GM18951 (cell line): ENCODE results near the gene MYO16.
"Not testable (repeated sequence)": the region's sequence is repeated elsewhere in the genome, so short reads cannot be mapped to it uniquely, and the experiment has no call there.

Experiments
- POLR2A ChIP-seq: IDR thresholded peaks from 4 replicates; pipeline ENCODE4 v1.6.1; 2011; ENCODE audit warnings: mild to moderate bottlenecking; ENCODE audit not compliant: insufficient read length, insufficient read depth; ENCODE audit errors: extremely low read depth
- in situ Hi-C: fragments of 300-500 bp; cut with MboI; formaldehyde crosslinking; loops from one replicate; pipeline ENCODE4 v1.12.0; 2022; ENCODE audit warnings: low sequenced_read_pairs, mixed read lengths, inconsistent platforms; ENCODE audit not compliant: unreplicated experiment

Gene MYO16

DNA sequence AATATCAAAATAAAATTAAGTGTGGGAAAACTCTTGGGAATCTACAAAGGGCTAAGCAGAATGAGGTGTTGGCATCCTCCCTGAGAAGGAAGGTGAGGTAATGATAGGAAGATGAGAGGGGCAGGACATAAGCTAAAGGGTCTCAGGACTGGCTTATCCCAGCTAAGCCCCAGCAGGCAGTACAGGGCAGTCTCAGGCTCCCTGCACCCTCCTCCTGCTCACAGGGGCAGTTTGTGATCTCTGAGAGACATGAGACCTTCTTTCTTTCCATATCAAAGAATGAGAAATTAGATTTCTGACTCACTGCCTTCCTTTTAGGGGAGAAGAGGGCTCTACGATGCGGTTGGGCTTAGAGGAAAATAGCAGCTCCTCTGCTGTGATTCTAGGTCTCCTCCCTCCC lies 586.0 kb downstream of the MYO16 start:
- in situ Hi-C loops, result no loop called here
- TF ChIP-seq POLR2A, result no peak

DNA sequence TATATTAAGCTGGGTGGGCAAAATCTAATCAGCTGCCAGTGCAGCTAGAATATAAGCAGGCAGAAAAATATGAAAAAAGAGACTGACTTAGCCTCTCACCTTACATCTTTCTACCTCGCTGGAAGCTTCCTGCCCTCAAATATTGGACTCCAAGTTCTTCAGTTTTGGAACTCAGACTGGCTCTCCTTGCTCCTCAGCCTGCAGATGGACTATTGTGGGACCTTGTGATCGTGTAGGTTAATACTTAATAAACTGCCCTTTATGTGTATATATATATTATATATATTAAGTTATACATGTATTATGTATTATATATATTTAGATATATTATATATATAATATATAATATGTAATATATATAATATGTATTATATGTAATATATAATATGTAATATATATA lies 588.1 kb downstream of the MYO16 start:
- in situ Hi-C loops, result not testable (repeated sequence)

DNA sequence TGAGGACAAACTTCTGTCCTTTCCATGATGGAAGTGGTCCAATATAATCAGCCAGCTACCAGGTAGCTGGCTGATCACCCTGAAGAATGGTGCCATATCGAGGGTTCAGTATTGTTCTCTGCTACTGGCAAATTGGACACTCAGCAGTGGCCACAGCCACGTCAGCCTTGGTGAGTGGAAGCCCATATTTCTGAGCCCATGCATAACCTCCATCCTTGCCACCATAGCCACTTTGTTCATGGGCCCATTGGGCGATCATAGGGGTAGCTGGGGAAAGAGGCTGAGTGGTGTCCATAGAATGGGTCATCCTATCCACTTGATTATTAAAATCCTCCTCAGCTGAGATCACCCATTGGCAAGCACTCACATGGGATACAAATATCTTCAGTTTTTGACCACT lies 591.2 kb downstream of the MYO16 start:
- no peak for TF ChIP-seq POLR2A
- in situ Hi-C loops, result no loop called here

DNA sequence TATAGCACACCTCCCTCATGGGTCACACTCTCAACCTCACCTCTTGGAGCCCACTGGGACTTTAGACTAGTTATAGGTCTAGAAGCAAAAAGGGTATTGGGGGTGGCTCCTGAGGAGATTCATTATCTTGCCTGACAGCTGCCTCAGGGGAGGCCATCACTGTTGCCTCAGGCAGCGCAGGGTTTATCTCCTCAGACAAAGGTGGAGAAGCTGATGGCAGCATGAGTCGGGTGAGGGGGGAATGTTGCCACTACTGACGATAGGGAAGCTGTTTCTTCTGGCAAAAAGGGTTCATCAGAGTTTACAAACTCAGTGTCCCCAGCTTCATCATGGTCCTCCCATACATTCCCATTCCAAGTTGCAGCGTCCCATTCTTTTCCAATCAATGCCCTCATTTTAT lies 594.6 kb downstream of the MYO16 start:
- TF ChIP-seq POLR2A, result no peak
- in situ Hi-C loops, result no loop called here

DNA sequence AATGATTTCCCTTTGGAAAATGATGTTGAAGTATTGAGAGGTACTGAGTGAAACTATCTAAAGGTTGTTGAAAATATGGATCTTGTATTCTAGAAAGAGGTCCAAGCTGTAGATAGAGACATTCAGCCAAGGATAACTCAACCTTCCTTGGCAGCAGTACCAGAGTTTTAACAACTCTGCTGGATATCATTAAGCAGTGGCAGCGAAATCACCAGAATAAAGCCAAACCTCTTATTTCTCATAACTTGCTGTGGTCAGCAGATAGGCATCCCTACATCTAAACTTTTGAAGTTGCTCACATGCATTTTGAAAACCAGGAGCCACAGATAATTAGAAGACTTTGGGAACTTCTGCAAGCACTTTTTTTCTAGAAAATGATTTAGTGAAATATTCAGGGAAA lies 597.2 kb downstream of the MYO16 start:
- in situ Hi-C loops, result no loop called here

DNA sequence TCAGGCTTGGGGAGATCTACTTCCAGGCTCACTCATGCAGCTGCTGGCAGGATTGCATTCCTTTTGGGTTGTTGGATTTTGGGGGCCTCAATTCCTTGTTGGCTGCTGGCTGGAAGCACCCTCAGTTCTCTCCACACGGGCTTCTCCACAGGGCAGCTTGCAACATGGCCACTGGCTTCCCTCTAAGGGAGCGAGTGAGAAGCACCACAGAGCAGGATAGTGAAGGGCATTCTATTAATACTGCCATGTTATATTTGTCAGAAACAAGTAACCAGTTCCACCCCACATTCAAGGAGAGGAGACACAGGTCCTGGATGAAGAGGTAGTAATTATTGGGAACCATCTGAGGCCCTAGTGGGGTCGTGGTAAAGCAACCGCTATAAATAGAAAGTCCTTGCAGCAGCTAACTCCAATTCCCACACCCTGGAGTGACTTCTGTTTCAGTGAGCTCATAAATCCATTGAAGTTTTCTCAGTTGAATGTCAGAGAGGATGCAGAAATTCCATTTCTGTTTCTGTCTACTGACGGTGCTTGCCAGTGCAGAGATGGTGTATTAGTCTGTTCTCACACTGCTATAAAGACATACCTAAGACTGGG lies 598.0 kb downstream of the MYO16 start:
- in situ Hi-C loops, result no loop called here
- no peak for TF ChIP-seq POLR2A

More for the DNA sequence above, 597.2 kb downstream of the MYO16 start:
- no peak for TF ChIP-seq POLR2A

DNA sequence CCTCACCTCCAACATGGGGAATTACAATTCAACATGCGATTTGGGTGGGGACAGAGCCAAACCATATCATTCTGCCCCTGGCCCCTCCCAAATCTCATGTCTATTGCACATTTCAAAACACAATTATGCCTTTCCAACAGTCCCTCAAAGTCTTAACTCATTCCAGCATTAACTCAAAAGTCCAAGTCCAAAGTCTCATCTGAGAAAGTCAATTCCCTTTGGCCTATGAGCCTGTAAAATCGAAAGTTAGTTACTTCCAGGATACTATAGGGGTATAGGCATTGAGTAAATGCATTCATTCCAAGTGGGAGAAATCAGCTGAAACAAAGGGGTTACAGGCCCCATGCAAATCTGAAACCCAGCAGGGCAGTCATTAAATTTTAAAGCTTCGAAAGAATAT lies 598.8 kb downstream of the MYO16 start:
- in situ Hi-C loops, result no loop called here
- TF ChIP-seq POLR2A, result no peak

DNA sequence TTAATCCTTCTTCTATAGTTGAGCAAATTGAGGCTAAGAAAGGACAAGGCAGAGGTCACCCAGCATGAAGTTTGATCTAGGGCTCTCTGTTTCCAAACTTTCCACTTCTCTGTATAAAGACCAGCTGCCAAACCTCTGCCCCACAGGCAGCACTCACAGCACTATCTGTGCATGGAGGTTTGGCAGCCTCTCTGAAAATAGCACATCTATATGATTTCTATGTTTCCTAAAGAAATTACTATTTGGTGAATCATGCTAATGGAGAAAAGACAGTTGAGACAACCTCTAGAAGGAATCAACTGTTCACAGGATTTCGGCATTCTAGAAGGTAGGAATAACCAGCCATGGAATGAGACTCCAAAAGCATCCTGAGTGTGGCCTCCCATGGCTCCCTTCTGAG lies 602.5 kb downstream of the MYO16 start:
- in situ Hi-C loops, result no loop called here
- TF ChIP-seq POLR2A, result no peak

DNA sequence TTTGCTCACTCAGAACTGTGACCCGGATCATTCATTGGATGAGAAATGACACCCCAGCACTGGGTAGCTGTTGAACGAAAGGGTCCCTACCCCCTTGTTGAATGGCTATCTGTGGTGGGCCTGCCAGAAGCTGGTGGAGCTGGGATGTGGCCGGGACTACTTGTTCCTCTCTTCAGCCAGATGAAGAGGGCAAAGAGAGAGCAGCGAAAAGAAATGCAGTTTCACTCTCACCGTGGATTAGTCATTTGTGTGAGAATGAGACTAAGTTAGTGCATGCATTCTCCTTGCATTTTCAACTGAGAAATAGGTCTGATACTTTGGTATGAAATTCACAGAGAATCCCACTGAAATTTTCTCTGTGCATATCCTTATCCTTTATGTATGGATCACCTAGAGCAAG lies 603.9 kb downstream of the MYO16 start:
- in situ Hi-C loops, result no loop called here
- no peak for TF ChIP-seq POLR2A

DNA sequence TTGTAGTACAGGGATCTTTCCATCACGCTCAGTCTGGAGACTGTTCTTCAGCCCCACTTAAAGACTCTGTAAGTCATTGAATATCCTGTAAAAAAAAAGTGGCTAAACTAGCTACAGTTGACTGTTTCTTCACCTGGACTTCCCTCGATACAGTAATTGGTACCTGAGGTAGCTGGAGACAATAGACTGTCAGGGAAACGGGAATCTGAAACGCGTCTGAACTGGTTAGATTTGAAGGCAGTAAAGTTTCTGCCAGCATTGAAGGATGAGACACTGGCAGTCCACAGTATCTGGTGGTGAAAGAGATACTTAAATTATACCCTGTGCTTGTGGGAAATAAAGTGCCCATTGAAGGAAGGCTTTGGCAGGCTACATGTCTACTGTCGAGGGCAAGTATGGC lies 606.5 kb downstream of the MYO16 start:
- in situ Hi-C loops, result no loop called here
- no peak for TF ChIP-seq POLR2A

DNA sequence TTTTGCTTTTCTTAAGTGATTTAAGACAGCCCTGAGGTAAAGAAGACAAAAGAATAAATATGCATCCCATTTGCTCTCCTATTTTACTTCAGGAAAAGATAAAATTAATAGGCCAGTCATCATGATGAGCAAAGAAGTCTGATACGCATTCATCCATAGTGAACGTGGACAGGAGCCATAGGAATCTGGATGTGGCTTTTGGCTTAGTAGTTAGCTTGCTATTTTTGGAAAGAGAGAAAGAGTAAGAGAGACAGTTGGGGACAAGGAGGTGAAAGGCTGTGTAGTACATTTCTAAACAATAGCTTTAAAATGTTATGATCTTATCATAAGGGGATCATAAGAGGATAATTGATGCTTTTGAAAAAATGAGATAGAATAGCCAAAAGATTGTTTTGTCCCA lies 611.7 kb downstream of the MYO16 start:
- in situ Hi-C loops, result no loop called here
- TF ChIP-seq POLR2A, result no peak

DNA sequence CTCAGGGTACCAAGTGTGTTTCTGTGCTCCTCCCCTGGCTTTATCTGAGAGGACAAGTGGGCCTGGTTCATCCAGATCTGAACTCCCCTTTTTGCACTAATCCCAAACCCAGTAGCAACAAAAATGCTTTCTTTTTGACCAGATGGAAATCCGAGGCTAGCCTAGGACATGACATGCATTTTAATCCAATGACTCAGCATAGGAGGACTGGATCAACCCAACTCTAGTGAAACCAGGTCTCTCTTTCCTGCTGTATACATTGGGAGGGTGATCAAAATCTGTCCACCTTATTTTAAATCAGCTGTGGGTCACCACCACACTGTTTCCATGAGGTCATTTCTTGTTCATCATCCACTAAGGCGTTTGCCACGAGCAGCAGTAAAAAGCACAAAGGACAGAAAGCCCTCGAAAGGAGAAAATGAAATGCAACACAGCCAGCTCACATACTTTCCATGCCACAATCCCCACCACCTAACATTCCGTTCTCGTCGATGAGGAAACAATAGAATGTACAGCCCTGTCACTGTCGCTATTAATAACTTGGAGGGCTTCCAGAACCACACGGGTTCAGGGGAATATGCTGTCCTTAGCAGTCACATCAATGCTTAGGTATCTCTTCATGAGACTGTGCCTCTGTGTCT lies 614.0 kb downstream of the MYO16 start:
- in situ Hi-C loops, result no loop called here
- no peak for TF ChIP-seq POLR2A

DNA sequence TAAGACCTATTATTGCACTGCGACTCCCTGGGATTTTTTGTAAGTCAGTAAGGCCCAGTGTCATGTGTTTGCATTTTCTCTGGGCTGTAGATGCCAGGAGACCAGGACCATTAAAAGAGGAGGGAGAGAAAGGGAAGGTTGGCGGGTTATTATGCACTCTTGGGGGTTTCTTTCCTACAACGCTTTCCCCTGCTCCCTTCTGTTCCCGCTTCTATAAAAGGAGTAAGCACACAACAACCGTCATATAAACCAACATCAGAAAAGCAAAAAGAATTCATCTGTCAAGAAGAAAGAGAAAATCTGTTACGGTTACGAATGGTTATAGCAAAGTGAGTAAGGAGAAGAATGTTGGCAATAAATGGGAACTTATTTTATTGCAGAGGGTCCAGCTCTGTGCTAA lies 615.2 kb downstream of the MYO16 start:
- in situ Hi-C loops, result no loop called here
- TF ChIP-seq POLR2A, result no peak

DNA sequence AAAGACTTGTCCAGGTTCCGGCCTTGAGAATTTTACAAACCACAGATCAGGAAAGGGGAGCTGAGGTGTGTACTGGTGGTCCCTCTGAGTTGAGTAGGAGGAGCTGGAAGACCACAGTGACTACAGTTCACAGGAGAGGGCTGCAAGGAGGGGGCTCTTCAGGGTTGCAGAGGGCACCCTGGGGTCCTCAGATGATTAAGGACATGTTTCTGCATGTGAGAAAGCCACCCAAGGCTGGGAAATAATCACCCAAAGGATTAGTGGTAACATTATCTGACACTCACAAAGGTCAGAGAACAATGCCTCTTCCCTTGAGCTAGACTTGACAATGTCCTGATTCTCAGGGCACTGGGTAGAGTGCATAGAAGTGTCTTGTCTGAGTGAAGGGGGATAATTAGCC lies 616.6 kb downstream of the MYO16 start:
- TF ChIP-seq POLR2A, result no peak
- in situ Hi-C loops, result no loop called here
